Osteoblast (primary cell): ENCODE results near the gene ARNT2. TPM values are rescaled to one million over a fixed set of nuclear protein-coding genes. Genes with fewer than 3 reads are reported as not detected.

Source experiments
- DNase-seq: peaks from one replicate; pipeline ENCODE4 v3.0.0; 2011; ENCODE audit warnings: low spot score, mixed read lengths; ENCODE audit not compliant: insufficient read length; ENCODE audit errors: missing footprints
- H2AFZ ChIP-seq: 2 replicates; pipeline ENCODE4 v1.6.0; 2011; ENCODE audit warnings: mild to moderate bottlenecking, low read length
- H3K27ac ChIP-seq: 2 replicates; pipeline ENCODE4 v1.5.1; 2011; ENCODE audit warnings: mild to moderate bottlenecking, low read depth, low read length, moderate library complexity
- H3K27me3 ChIP-seq: 2 replicates; pipeline ENCODE4 v1.6.0; 2012; ENCODE audit warnings: mild to moderate bottlenecking, control low read depth, inconsistent platforms, low read length, moderate library complexity; ENCODE audit not compliant: insufficient read depth
- H3K36me3 ChIP-seq: 2 replicates; pipeline ENCODE4 v1.5.1; 2011; ENCODE audit warnings: mild to moderate bottlenecking, low read length, control low read depth, moderate library complexity; ENCODE audit not compliant: insufficient read depth
- H3K4me1 ChIP-seq: 2 replicates; pipeline ENCODE4 v1.5.1; 2011; ENCODE audit warnings: mild to moderate bottlenecking, low read length, control low read depth, moderate library complexity; ENCODE audit not compliant: insufficient read depth
- H3K4me2 ChIP-seq: 2 replicates; pipeline ENCODE4 v1.6.0; 2011; ENCODE audit warnings: mild to moderate bottlenecking, low read length; ENCODE audit not compliant: insufficient read depth
- H3K4me3 ChIP-seq: fragments of 200-600 bp; sonication (generic); 3 replicates; pipeline ENCODE4 v1.5.1; 2012; ENCODE audit warnings: mild to moderate bottlenecking, low read length, inconsistent platforms; ENCODE audit not compliant: insufficient read depth
- H3K79me2 ChIP-seq: 2 replicates; pipeline ENCODE4 v1.6.0; 2012; ENCODE audit warnings: mild to moderate bottlenecking, low read length, control low read depth, inconsistent platforms; ENCODE audit not compliant: insufficient read depth
- H3K9me3 ChIP-seq: 2 replicates; pipeline ENCODE4 v1.5.1; 2011; ENCODE audit warnings: low read depth, low read length, control low read depth
- H4K20me1 ChIP-seq: 2 replicates; pipeline ENCODE4 v1.6.0; 2012; ENCODE audit warnings: mild to moderate bottlenecking, low read length, control low read depth; ENCODE audit not compliant: insufficient read depth
- CTCF ChIP-seq: IDR thresholded peaks from 2 replicates; pipeline ENCODE4 v1.5.1; 2011; ENCODE audit warnings: mild to moderate bottlenecking, low read depth, low read length, moderate library complexity; ENCODE audit errors: extremely low read depth
- total RNA-seq: library from RNA; depleted of rRNA; stranded (reverse); fragments of >200 nt; gene quantifications from 2 replicates; pipeline ENCODE4 v1.2.3, GENCODE V29; 2012

ARNT2 gene
- total RNA-seq, 1 donor: 30.0 TPM

DNA sequence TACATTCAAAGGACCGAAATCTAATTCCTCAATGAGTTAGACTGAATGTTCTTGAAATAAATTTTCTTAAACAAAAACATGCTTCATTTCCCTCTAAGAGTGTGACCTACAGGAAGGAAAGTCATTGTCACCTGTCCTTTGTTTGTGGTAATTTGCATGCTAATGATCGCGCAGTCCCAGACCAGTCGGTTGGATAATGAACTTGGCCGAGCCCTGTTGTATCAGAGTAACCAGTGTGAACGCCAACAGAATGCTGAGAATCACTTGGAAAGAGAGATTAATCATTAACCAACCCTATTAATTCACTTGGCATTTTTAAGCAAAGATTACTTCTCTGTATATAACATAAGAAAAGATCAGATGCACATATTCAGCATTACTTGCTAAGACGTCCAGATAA is 8.1 kb upstream of the ARNT2 start:
- Histone ChIP-seq H3K4me3 (no peak overlapping the region), H3K4me2 (no peak overlapping the region), H3K36me3 (no peaks in the 10 kb centered on the region), H3K4me1 (no peaks in the 10 kb centered on the region), H3K9me3 (no peaks in the 10 kb centered on the region), H3K79me2 (no peaks in the 10 kb centered on the region), H2AFZ (no peak overlapping the region), H4K20me1 (no peaks in the 10 kb centered on the region), H3K27me3 (peaks cover 23% of the 10 kb centered on the region), H3K27ac (no peak overlapping the region)
- no peak for TF ChIP-seq CTCF
- DNase-seq: no peak

GRCh38 chr15:80399508-80399907 is 4.7 kb upstream of the ARNT2 start:
- no peak overlapping the region for H2AFZ ChIP-seq
- peak; percentile 80 for DNase-seq
- H4K20me1 ChIP-seq: no peaks in the 10 kb centered on the region
- no peaks in the 10 kb centered on the region for H3K36me3 ChIP-seq
- no peak overlapping the region for H3K4me2 ChIP-seq
- H3K79me2 ChIP-seq: no peaks in the 10 kb centered on the region
- peaks cover 34% of the 10 kb centered on the region for H3K27me3 ChIP-seq
- H3K27ac ChIP-seq: no peak overlapping the region
- no peak overlapping the region for H3K4me3 ChIP-seq
- TF ChIP-seq CTCF: no peak
- no peaks in the 10 kb centered on the region for H3K4me1 ChIP-seq
- H3K9me3 ChIP-seq: no peaks in the 10 kb centered on the region

- Histone ChIP-seq H3K36me3 (no peaks in the 10 kb centered on the region), H2AFZ (no peak overlapping the region), H3K27ac (no peak overlapping the region), H3K4me1 (no peaks in the 10 kb centered on the region), H3K4me2 (no peak overlapping the region), H3K9me3 (no peaks in the 10 kb centered on the region), H3K79me2 (no peaks in the 10 kb centered on the region), H3K4me3 (no peak overlapping the region), H4K20me1 (no peaks in the 10 kb centered on the region), H3K27me3 (peaks cover 41% of the 10 kb centered on the region)
- no peak for TF ChIP-seq CTCF
- no peak for DNase-seq
Measured at GRCh38 chr15:80401456-80401855, 2.7 kb upstream of the ARNT2 start.

DNA sequence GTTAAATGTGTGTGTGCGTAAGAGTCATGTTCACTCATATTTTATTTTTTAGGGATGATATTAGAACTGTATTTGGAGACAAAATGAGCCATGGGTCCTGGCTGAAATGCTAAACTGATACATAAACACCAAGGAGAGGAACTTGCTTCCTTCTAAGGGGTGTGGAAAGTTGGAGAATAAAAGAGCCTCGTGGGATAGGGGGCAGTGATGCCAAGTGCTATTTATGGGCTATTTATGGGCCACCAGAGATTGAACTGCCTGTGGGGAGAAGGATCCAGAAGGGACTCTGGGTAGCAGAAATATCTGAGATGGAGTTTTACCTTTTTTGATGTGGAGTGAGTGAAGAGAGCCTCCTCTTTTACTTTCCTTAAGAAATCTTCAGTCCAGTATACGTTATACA is 1.8 kb upstream of the ARNT2 start:
- Histone ChIP-seq H3K4me3 (no peak overlapping the region), H3K9me3 (no peaks in the 10 kb centered on the region), H3K27ac (no peak overlapping the region), H2AFZ (no peak overlapping the region), H3K79me2 (no peaks in the 10 kb centered on the region), H3K27me3 (peaks cover 40% of the 10 kb centered on the region), H3K36me3 (no peaks in the 10 kb centered on the region), H4K20me1 (no peaks in the 10 kb centered on the region), H3K4me2 (no peak overlapping the region), H3K4me1 (no peaks in the 10 kb centered on the region)
- no peak for DNase-seq
- no peak for TF ChIP-seq CTCF
